DMS79 (cell line): ENCODE data around the gene ATF4.
"Not testable (repeated sequence)": the region's sequence is repeated elsewhere in the genome, so short reads cannot be mapped to it uniquely, and the experiment has no call there.

Experiments
- DNase-seq: peaks from one replicate; lab custom pipeline; 2025; lab: John Stamatoyannopoulos, UW

Gene ATF4

GRCh38 chr22:39489094-39490068, 31.0 kb upstream of the ATF4 start:
- DNase-seq = no peak

- DNase-seq = no peak
Observed at GRCh38 chr22:39490135-39490798, 30.1 kb upstream of the ATF4 start.

GRCh38 chr22:39490966-39491680, 29.2 kb upstream of the ATF4 start:
- DNase-seq = no peak

- no peak for DNase-seq
Observed at GRCh38 chr22:39491696-39492095, 28.7 kb upstream of the ATF4 start.

- DNase-seq = no peak
Observed at GRCh38 chr22:39492186-39492585, 28.2 kb upstream of the ATF4 start.

GRCh38 chr22:39493759-39494158, 26.6 kb upstream of the ATF4 start:
- no peak for DNase-seq

GRCh38 chr22:39494471-39495120, 25.8 kb upstream of the ATF4 start:
- DNase-seq = no peak

- DNase-seq = no peak
Observed at GRCh38 chr22:39496131-39496838, 24.1 kb upstream of the ATF4 start.

- no peak for DNase-seq
Observed at GRCh38 chr22:39497429-39497828, 22.9 kb upstream of the ATF4 start.

- no peak for DNase-seq
Observed at GRCh38 chr22:39498368-39498767, 22.0 kb upstream of the ATF4 start.

GRCh38 chr22:39498802-39499201, 21.6 kb upstream of the ATF4 start:
- no peak for DNase-seq

- DNase-seq = no peak
Observed at GRCh38 chr22:39500101-39500500, 20.3 kb upstream of the ATF4 start.

GRCh38 chr22:39501644-39502108, 18.7 kb upstream of the ATF4 start:
- DNase-seq = no peak

- peak; percentile 71 for DNase-seq
Observed at GRCh38 chr22:39502109-39502788, 18.1 kb upstream of the ATF4 start, which contains the start of gene MIEF1. Gene MIEF1, plus strand, starts transcription at chr22:39502290. Its CDS starts 9,005 bp downstream, at chr22:39511295.

GRCh38 chr22:39502789-39503409, 17.5 kb upstream of the ATF4 start:
- DNase-seq = no peak

- no peak for DNase-seq
Observed at GRCh38 chr22:39503630-39504029, 16.7 kb upstream of the ATF4 start.

GRCh38 chr22:39504071-39504470, 16.3 kb upstream of the ATF4 start:
- DNase-seq = no peak

GRCh38 chr22:39507021-39507420, 13.3 kb upstream of the ATF4 start:
- DNase-seq = not testable (repeated sequence)

GRCh38 chr22:39508393-39508792, 12.0 kb upstream of the ATF4 start:
- no peak for DNase-seq

GRCh38 chr22:39510529-39511149, 9.7 kb upstream of the ATF4 start:
- no peak for DNase-seq
